ENCODE data around the gene FOXA2. TPM values are rescaled to one million over a fixed set of nuclear protein-coding genes. Genes with fewer than 3 reads are reported as not detected.

The FOXA2 gene
- total and polyA plus RNA-seq, 2 of the 13 experiments (the other 11 are each of a cell fraction or from before 2014, with no cell fraction given): 8.8 to 12.2 TPM

GRCh38 chr20:22582964-22583772 is 1.2 kb downstream of the FOXA2 start (continued):
- TF ChIP-seq JUN (CRISPR knock-in tag; IDR thresholded peaks at IDR 0.05) (no peak), SCMH1 (CRISPR knock-in tag; IDR thresholded peaks at IDR 0.05; ENCODE audit: borderline replicate concordance) (no peak), SIN3B (IDR thresholded peaks at IDR 0.05; ENCODE audit: low read length) (no peak), GLI4 (CRISPR knock-in tag; IDR thresholded peaks at IDR 0.05; ENCODE audit: borderline replicate concordance) (peak; percentile 49; the same call in 1 of the 2 replicates), ZXDC (CRISPR knock-in tag; IDR thresholded peaks at IDR 0.05) (no peak), YEATS4 (CRISPR knock-in tag; IDR thresholded peaks at IDR 0.05; ENCODE audit: borderline replicate concordance) (peak; percentile 61; the same call in 1 of the 2 replicates), U2AF2 (IDR thresholded peaks at IDR 0.05; ENCODE audit: low read depth, low read length) (no peak), ZNF30 (CRISPR knock-in tag; IDR thresholded peaks at IDR 0.05) (0 out of 2 replicates have a peak, but pooled peaks have one; percentile 63), TAF1 (CRISPR knock-in tag; IDR thresholded peaks at IDR 0.05) (peak; percentile 70), HNRNPLL (IDR thresholded peaks at IDR 0.05; ENCODE audit: low read depth, low read length, poor library complexity, severe bottlenecking) (peak; percentile 81), ZNF329 (CRISPR knock-in tag; IDR thresholded peaks at IDR 0.05; ENCODE audit: low read depth) (no peak), ZNF230 (CRISPR knock-in tag; IDR thresholded peaks at IDR 0.05) (no peak), ZFAT (CRISPR knock-in tag; conservative IDR thresholded peaks at IDR 0.05) (0 out of 2 replicates have a peak, but pooled peaks have one; percentile 26), ESRRA (CRISPR knock-in tag; IDR thresholded peaks at IDR 0.05; ENCODE audit: low read depth) (0 out of 2 replicates have a peak, but pooled peaks have one; percentile 33), XBP1 (CRISPR knock-in tag; IDR thresholded peaks at IDR 0.05) (no peak), FIP1L1 (IDR thresholded peaks at IDR 0.05; ENCODE audit: borderline replicate concordance, insufficient read depth, low read depth, low read length) (0 out of 2 replicates have a peak, but pooled peaks have one; percentile 81), TFE3 (CRISPR knock-in tag; IDR thresholded peaks at IDR 0.05) (no peak)
- TF ChIP-seq, protein P1, sequence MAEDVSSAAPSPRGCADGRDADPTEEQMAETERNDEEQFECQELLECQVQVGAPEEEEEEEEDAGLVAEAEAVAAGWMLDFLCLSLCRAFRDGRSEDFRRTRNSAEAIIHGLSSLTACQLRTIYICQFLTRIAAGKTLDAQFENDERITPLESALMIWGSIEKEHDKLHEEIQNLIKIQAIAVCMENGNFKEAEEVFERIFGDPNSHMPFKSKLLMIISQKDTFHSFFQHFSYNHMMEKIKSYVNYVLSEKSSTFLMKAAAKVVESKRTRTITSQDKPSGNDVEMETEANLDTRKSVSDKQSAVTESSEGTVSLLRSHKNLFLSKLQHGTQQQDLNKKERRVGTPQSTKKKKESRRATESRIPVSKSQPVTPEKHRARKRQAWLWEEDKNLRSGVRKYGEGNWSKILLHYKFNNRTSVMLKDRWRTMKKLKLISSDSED (CRISPR knock-in tag; IDR thresholded peaks at IDR 0.05): 0 out of 2 replicates have a peak, but pooled peaks have one; percentile 60
- TF ChIP-seq, protein P2, sequence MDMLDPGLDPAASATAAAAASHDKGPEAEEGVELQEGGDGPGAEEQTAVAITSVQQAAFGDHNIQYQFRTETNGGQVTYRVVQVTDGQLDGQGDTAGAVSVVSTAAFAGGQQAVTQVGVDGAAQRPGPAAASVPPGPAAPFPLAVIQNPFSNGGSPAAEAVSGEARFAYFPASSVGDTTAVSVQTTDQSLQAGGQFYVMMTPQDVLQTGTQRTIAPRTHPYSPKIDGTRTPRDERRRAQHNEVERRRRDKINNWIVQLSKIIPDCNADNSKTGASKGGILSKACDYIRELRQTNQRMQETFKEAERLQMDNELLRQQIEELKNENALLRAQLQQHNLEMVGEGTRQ (IDR thresholded peaks at IDR 0.05; ENCODE audit: low read depth, low read length): no peak
- TF ChIP-seq, protein P2 (CRISPR knock-in tag; IDR thresholded peaks at IDR 0.05; ENCODE audit: borderline replicate concordance): no peak
- TF ChIP-seq, protein P3, sequence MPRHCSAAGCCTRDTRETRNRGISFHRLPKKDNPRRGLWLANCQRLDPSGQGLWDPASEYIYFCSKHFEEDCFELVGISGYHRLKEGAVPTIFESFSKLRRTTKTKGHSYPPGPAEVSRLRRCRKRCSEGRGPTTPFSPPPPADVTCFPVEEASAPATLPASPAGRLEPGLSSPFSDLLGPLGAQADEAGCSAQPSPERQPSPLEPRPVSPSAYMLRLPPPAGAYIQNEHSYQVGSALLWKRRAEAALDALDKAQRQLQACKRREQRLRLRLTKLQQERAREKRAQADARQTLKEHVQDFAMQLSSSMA (CRISPR knock-in tag; IDR thresholded peaks at IDR 0.05): no peak
